Islet precursor cell (in vitro differentiated cells): ENCODE data around the gene SPIRE2.
"Not testable (repeated sequence)": the region's sequence is repeated elsewhere in the genome, so short reads cannot be mapped to it uniquely, and the experiment has no call there.

Source experiments
- DNase-seq: peaks from one replicate; pipeline ENCODE4 v3.0.0-alpha.2; 2018

SPIRE2 gene

DNA sequence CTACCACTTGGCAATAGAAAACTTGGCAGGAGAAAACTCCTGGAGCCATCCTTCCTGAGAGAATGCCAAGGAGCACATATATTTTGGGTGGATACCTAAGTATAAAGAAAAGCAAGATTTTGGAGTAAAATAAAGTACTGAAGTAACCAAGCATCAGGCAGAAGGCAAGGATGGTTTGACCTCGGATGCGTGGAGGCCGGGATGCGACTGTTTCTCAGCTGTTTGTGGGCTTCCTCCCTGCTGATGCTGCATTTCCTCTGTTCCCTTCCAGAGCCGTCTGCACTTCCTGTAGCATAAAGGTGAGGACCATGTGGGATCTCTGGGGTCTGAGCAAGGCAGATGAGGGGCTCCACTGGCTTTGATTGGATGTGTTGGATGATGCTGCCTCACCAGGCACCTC lies 39.6 kb downstream of the SPIRE2 start:
- DNase-seq: peak; percentile 25

- no peak for DNase-seq
These were observed 41.6 kb downstream of the SPIRE2 start for GRCh38 chr16:89869911-89870310.

DNA sequence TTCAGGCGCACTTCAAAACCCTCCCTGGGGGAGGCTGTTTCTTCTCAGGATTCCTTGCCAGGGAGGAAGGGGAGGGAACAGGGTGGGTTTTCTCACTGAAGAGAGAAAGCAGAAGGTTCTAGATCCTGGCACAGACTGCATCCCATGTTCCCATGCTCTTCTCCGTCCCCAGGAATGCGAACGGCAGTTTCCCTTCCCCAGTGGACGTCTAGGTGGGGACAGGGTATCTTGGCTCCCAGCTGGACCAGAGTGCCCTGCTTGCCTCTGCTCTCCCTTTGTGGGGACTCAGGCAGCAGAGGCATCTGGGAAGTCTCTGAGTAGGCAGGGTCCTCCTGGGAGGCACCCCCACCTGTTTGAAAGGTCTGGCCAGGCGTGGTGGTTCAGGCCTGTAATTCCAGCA lies 42.2 kb downstream of the SPIRE2 start:
- DNase-seq: peak; percentile 51

- DNase-seq: peak; percentile 15
These were observed 43.6 kb downstream of the SPIRE2 start for GRCh38 chr16:89871895-89872294.

GRCh38 chr16:89873109-89873971 lies 45.1 kb downstream of the SPIRE2 start, which contains the start of gene TCF25:
Gene TCF25 (plus strand): TSS chr16:89873592. CDS start chr16:89873668, 76 bp downstream.
- DNase-seq: peak; percentile 94

DNA sequence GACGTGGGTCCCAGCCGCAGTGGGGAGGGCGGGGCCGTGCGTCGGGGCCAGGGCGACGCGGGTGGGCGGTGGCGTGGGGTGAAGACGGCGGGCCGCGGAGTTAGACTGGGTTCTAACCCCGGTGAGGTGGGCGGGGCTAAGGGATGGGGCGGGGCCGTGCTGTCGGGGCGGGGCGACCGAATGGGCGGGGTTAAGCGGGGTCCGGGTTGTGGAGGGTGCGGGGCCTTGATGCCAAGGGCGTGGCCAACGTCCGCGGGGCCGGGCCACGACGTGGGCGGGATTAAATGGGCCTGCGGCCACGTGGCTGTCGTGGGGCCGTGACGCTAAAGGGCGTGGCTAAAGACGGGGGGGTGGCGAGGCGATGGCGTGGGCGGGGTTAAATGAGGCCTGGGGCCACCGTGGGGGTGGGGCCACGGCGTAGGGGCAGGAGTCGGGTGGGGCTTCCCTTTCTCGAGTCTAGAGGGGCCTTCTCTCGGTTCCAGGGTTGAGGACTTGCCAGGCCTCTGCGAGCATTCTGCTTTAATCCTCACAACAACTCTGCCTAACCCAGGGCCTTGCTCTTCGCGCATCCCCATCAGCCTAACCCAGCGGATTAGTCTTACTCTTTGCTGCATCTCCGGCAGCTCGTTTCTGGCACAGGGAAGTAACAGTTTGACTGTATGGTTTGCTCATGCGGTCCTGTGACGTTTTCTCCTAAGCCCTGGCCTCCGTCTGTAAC lies 45.9 kb downstream of the SPIRE2 start:
- peak; percentile 97 for DNase-seq

- DNase-seq: not testable (repeated sequence)
These were observed 50.8 kb downstream of the SPIRE2 start for GRCh38 chr16:89879123-89879522.

GRCh38 chr16:89880477-89881367 lies 52.4 kb downstream of the SPIRE2 start:
- DNase-seq: peak; percentile 38

DNA sequence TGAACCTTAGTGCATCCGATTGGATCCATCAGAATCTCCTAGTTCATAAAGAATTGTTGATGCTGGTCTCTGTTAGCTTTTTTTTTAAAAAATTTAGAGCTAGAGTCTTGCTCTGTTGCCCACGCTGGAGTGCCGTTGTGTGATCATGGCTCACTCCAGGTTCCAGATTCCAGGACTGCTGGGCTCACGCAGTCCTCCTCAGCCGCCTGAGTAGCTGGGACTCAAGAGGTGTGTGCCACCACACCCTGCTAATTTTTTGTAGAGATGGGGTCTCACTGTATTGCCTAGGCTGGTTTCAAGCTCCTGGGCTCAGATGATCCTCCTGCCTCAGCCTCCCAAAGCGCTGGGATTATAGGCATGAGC lies 53.1 kb downstream of the SPIRE2 start:
- no peak for DNase-seq

DNA sequence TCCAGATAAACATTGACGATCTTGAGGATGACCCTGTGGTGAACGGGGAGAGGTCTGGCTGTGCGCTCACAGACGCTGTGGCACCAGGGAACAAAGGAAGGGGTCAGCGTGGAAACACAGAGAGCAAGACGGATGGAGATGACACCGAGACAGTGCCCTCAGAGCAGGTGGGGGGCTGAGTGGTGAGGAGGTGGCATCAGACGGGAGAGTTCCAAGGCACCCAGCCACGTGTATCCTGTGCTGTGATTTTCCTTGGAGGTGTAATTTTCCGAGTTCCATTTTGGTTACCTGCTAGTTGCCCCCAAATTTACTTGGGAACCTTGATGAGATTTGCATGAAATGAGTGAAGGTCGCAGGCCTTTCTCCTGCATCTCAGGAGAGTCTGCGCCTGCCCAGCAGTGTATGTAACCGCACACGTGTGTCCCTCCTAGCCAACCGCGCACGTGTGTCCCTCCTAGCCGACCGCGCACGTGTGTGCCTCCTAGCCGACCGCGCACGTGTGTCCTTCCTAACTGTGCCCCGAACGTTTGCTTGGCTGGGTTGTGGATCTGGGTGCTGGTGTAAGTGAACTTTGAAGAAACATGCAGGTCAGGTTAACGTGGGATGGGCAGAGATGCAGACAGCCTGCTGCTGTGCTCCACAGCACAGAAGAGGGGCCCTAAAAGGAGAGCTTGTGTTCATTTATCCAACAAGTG lies 55.2 kb downstream of the SPIRE2 start:
- DNase-seq: no peak

- DNase-seq: no peak
These were observed 55.8 kb downstream of the SPIRE2 start for GRCh38 chr16:89884041-89884421.

DNA sequence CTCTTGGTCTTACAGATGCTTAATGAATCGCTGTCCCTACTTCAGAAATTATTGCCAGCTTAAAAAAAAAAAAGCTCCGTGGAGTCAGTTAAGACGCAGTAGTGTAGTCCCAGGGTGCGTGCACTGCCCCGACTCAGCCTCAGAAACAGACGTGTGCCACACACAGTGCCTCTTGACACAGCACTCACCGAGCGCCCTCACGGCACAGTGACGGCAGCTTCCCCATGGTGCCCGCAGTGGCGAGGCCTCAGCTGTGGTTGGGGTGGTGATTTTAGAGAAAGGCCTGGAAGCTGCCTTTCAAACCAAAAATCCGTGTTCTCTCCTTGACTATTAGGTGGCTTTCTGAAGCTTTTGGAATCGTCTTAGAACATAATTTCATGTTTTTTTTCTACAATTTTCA lies 59.0 kb downstream of the SPIRE2 start:
- no peak for DNase-seq

DNA sequence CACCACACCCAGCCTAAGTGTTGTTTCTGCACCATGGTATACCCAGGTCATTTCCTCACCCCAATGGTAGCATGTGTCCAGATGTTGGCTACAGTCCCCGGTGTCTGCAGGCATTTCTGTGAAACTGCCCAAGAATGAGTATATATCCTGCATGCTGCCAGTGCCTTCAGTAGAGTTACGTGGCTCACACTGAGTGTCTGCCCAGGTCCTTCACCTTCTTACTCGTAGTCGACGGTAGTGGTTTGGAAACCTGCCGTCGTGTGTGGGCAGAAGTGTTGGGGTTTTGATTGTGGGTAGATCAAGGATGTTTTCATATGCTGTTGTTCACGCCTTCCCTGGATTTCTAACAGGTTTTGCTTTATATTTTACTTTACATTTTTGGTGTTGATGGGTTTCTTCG lies 61.9 kb downstream of the SPIRE2 start:
- no peak for DNase-seq

- DNase-seq: no peak
These were observed 62.8 kb downstream of the SPIRE2 start for GRCh38 chr16:89890886-89891657.

- no peak for DNase-seq
These were observed 63.9 kb downstream of the SPIRE2 start for GRCh38 chr16:89892055-89892630.

GRCh38 chr16:89892635-89893034 lies 64.4 kb downstream of the SPIRE2 start:
- no peak for DNase-seq

GRCh38 chr16:89893642-89894548 lies 65.6 kb downstream of the SPIRE2 start:
- DNase-seq: peak; percentile 38

- DNase-seq: no peak
These were observed 67.4 kb downstream of the SPIRE2 start for GRCh38 chr16:89895482-89896250.

DNA sequence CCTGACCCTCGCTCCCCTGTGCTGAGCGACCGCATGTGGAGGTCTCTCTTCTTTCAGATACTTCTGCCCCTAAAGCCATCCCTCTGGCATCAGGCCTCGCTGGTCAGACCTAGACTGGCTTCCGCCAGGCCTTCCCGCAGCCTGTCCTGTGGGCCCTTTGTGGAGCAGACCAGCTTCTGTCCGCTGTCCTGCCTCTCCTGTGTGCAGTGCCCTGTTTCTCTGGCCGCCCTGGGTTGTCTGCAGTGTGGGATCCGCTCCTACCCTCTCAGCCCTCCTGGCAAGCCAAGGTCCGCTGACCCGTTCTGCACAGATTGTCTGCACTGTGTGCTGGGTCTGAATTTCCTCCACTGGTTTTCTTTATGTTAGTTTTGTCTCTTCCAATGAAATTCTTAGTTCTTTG lies 68.9 kb downstream of the SPIRE2 start:
- no peak for DNase-seq
